HG03460 (cell line): ENCODE data around the gene ABI3BP.

Experiments
- ATAC-seq: cut with Tn5 transposase; IDR thresholded peaks from one replicate; pipeline ENCODE4 v1.9.1; 2021; ENCODE audit not compliant: unreplicated experiment

ABI3BP gene

DNA sequence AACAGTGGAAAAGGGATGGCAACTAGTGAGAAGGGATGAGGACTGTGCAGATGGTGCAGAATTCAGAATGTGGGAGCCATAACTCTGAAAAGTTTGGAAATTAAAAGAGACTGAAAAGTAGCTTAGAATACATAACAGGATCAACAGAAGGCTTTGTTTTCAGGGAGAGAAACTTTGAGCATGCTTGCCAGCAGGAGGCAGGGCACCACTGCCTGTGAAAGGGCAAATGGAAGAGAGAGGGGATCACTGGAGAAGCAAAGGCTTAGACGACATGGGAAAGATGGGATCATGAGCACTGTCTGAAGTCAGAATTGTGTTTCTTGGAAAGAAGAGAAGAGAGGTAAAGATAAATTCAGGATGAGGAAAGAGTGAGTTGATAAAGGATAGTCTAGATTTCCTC is 99.6 kb downstream of the ABI3BP start:
- no peak for ATAC-seq

DNA sequence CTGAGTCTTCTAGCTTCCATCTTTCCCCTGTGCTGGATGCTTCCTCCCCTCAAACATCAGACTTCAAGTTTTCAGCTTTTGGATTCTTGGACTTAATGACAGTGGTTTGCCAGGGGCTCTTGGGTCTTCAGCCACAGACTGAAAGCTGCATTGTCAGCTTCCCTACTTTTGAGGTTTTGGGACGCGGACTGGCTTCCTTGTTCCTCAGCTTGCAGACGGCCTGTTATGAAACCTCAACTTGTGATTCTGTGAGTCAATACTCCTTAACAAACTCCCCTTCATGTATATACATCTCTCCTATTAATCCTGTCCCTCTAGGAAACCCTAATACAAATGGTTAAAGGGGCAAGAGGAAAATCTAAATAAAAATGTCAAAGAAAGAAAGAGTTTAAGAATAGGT is 100.1 kb downstream of the ABI3BP start:
- ATAC-seq, result no peak

DNA sequence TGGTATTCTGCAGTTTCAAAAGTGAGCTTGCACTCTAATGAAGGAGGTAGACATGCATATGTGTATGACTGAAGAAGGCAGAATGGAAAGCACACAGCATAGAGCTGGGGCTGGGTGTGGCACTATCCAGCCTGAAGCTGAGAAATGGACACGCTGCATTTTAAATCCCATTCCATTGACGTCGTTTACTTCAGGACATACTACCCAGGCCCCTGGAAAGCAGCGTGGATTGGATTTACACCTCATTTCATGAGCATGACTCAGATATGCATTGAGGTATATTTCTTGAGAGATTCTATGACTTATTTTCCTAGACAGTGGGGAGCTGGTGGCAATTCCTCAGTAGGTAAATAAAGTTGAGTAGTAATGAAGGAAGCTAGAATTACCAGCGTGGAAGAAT is 101.4 kb downstream of the ABI3BP start:
- ATAC-seq, result no peak

DNA sequence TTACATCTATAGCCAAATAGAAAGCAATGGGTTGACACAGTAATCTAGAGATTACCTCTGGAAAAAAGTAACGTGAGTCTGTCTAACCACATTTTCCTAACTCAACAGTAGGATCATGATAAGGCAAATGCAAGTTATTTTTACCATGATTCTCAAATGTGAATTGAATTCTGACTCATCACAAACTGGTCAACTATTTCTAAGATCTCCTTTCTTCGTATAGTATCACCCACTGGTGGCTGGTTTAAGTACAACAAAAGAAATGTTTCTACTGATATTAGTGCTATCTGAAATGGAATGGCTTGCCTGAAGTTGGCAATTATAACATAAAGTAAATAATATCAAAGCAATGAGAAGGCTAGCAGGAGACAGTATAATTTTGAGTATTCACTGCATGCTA is 102.2 kb downstream of the ABI3BP start:
- no peak for ATAC-seq

DNA sequence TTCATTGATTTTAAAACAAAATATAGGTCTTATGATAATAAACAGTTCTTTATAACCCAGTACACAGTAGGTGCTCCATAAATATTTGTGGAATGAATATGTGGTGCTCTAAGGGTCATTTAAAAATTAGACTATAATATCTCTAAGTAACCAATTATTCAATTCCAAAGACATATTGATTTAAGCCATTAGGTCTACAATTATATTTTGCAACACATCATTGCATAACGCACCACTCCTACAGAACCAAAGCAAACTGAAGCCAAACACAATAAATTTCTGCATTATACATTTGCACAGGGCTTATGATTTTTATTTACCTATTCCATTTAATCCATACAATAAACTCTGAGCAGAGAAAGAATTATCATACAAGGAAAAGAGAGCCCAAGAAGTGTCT is 104.3 kb downstream of the ABI3BP start:
- ATAC-seq, result no peak

DNA sequence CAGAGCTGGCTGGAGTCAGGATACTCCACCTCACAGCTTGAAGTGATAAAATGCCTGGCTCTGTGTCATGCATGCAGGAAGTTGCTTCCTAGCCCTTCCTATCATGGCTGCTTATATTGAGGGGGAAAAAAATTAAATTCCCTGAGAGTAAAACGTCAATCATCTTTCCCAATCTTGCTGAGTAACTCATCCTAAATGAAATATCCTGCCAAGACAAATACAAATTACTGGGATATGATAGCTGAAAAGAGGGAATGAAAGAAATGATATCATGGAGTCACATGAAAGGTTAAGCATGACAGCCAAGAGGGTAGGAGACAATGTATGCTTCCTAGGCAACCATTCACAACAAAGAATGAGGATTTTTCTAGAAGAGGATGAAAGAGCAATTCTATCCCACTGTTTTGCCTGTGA is 110.6 kb downstream of the ABI3BP start:
- no peak for ATAC-seq

DNA sequence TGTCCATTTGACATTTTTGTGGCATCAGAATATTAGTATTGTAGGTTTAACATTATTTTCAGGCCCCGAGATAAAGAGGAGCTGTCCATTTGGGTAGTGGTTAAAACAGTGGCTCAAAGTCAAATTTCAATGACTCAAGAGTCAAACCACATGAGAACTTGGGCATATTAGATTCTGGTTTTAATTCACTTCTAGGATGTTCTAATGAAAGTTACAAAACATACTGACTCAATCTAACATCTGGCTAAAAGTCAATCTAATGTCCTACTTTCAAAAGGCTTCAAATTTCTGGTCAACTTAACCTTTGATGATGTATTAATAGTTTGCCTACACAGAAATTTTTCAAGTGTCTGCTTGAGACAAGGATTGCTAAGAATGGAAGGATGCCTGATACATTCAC is 112.4 kb downstream of the ABI3BP start:
- ATAC-seq, result no peak

DNA sequence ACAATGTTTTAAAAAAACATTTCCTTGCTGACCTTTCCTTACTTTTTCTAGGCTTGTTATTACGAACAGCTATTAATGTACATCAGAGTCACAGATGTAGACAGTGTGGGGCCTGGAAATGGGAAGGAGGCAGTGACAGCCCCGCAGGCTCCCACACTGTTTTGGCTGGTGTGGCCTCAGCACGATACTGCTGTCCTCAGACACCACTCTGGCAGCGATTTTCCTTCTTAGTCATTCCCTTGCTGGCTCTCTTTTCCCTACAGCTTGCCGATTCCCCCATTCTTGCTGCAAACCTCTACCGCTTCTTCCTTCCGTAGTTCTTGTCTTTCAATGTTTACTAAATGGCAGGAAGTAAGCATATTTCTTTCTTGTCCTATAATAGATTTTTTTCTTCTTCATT is 113.1 kb downstream of the ABI3BP start:
- no peak for ATAC-seq

DNA sequence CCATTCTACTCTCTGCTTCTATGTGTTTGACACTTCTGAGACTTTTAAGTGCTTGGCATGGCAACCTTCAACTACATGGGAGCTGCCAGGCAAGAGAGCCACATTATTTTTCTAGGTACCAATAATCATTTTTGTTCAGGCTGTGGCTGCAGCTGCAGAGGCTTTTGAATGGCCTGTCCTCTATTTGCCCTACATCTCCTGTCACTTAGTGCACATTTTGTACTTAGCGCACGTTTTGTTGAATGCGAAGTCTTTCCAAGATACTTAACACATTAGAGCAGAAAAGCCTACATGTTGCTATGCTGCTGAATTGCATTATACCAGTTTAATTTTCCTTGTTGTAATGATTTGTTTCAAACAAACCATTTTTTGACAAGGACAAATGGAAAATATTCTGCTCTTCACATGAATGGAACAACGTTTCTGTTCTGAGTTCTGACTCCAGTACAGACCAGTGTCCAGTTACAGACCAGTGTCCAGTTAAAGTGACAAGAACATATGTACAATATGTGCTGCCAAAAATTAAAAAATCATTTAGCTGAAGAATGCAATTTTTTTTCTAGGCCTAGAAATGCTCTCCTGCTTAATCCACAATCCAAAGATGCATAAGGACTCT is 113.9 kb downstream of the ABI3BP start:
- ATAC-seq, result no peak

DNA sequence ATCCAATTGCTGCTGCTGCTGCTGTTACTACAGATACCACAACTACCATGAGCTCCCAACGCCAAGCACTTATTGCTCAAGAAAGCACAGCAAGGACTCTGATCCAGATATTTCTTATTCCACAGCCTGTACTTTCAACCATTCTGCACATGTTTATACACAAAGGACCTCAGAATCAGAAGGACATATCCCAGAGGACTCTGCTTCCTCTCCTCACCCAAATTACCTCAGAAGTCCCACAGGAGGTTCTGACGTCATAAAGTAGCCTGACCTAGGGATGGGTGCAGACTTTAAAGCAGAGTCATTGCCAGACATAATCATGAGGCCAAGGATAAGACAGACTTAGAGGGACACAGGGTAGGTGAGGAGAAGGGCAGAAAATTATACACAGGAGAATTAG is 115.9 kb downstream of the ABI3BP start:
- no peak for ATAC-seq

DNA sequence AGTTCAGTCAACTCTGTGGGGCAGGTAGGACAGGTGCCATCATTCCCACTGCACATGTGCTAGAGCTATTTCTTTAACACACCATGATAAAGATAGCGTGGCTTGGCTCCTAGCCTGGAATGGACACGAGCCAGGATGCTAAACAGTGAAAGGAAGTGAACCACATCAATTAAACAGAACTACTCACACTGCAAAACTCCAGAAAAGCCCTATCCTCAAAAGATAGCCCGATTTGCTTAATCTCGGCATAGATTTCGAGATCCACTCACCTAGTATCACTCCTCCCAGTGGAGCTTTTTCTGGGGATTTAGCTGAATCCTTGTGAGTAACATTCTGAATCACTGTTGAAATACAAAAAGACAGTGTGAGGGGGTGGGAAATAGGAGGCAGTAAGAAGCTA is 118.0 kb downstream of the ABI3BP start:
- ATAC-seq, result no peak

DNA sequence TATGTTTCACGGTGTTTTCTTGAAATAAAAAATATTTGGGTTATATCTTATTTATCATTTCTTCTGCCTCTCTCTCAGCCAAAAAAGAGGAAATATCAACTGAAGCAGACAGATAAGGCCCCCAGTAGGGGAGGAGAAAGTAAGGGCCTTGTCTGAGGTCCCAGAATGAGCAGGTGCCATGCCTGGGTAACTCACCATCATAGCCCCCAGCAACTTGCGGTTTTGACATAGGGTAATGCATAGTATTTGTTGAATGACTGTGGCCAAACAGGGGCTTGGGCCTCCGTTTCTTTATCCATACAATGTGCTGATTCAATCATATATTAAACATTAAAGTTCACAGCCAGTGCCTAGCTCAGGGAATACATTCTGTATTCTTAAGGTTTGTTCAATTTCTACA is 119.6 kb downstream of the ABI3BP start:
- ATAC-seq, result no peak

DNA sequence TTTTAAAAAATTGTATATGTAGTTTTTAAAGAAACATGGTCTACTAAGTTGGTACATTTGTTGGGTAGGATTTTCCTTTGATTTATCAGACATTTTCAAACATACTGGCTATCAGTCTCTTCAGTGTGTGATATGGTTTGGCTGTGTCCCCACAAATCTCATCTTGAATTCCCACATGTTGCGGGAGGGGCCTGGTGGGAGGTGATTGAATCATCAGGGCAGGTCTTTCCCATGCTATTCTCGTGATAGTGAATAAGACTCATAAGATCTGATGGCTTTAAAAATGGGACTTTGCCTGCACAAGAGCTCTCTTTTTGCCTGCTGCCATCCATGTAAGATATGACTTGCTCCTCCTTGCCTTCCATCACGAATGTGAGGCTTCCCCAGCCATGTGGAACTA is 121.9 kb downstream of the ABI3BP start:
- no peak for ATAC-seq

DNA sequence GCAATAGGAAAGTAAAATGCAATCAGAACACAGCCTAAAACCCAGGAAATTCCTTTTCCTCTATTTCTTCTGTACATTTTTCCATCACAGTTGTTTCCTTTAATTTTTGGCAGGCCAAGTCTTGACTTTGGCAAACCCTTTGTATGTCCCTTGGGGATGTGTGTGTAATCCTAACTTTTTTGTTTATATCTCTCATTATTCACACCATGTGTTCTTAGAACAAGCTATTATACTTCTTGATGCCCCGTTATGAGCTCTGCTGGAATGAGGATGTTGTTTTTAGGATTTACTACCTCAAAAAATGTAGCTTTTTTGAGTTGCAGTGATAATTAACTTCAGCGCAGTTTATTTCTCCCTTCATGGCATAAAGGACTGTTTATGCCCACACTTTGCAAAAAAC is 123.4 kb downstream of the ABI3BP start:
- ATAC-seq, result no peak

DNA sequence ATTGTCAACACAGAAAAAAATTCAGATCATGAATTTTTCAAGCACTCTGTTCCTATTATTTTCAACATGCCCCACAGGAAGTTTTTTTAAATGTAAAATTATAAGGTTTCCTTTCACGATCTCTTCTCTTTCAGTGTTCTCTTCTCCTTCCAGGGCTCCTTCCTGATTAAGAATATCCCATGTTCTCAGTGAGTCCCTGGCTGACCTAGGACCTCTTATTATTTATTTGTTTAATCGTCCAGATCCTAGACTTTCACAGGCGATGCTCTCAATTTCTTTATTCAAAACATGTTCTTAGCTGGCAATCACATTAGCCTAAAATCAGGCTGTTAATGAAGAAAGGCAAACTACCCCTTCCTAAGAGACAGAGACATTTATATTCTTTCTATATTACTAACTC is 124.3 kb downstream of the ABI3BP start:
- no peak for ATAC-seq

DNA sequence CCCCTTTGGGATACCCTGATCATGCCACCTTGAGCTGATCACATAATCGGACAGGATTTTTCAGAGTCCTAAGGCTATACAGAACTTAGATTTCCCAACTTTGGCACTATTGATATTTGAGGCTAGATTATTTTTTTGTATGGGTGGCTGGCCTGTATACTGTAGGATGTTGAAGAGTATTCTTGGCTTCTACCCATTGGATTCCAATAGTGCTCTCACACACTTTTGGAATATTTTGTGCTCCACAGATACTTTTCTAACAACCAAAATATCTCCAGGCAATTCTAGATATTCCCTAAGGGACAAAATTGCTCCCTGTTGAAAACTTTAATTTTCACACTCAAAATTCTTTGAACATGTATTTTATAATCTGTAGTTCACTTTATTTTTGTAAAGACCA is 125.1 kb downstream of the ABI3BP start:
- ATAC-seq, result no peak

DNA sequence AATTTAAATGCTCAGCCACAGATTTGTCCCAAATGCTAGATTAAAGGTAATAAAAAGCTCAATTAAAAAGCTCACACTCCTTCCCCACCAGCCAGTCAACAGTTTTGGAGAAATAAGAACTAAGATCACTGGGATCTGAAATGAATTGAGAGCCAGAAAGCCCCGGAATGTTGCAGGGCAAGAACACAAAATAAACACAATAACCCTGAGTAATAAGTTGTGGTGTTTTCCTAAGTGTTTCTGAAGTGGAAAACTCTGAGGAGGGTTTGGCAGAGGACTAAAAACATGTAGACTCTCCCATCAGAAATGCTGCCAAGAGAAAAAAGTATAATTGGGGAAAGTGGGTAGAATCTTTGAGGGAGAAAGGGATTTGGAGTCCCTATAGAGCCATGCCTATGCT is 127.8 kb downstream of the ABI3BP start:
- ATAC-seq, result no peak

DNA sequence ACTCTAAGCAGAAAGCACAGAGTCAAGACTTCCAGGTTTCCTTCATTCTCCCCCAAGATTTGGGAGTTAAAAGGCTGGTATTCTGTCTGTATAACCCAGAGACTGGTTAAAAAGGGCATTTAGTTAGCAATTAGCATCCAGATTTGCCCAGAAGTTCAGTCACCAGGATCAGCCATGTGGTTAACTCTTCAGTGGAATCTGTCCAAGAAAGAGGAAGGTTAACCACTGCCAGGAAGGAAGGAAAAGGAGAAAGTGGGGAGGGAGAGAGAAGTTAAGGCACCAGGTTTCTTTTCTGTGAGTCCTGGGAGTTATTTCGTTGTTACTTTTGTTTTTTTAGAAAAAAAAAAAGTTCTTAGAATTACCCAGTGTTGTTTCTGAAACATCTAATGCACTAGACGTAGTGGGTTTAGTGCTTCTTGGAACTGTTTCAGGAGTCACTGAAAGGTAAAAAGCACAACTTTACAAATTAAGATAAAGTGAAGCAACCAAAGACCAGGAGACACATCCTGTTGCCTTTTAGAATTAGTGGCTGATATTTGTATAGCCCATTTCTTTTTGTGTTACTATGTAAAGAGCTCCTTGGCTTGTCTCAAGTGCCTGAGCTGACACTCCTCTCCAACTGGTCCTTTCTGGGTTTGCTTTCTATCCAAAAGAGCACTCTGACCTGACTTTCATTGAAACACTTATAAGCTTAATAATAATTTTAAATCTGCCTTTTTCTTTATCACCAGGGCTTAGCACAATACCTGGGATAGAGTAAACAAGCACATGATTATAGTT is 128.6 kb downstream of the ABI3BP start:
- no peak for ATAC-seq

DNA sequence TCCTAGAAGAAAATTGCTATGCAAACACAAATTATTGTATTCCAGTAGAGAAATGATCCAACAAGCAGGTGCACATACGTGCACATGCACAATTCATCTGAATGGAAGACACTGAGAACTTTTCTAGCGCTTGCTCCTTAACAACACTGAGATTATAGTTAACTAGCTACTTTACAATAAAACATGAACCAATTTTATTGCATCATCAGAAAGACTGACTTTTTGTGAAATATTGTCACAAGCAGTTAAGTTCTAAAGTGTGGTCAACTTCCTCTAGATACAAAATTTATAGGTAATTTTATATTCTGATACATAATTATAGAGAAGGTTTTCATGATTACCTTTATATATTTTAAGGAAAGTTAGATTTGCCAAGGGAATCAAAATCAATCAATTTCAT is 135.4 kb downstream of the ABI3BP start:
- no peak for ATAC-seq

DNA sequence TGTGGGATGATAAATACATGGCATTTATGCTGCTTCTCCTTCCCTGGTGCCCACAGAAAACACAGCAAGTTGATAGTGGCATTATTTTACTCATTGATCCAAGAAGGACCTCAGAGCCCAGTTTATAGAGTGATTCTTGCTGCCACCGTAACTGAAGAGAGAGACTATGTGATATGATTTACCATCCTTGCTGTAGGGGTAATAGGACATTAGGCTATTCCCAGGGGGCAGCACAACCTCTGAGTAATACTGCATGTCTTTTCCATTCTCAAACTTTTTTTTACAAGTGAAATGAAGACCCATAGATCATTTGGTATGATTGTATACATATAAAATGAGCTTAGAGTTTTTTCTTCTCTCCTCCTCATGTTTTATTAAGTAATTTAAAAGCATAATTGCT is 136.4 kb downstream of the ABI3BP start:
- ATAC-seq, result no peak

DNA sequence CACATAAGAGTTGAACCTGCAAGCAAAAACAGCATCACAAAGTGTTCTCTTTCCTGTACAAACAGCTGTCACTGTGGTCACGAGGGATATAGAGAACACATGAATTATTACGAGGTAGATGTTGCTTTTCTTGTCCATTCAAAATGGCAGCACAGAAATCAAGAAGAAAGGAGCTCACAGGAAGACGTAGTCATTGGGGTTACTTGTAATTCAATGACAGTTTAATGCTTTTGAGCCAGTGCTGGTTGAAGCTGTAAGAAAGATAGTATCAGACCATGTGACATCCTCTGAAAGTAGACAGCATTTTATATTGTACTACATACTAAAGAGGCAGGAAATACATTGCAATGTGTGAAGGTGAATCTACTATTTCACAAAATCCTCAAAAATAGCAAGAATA is 140.4 kb downstream of the ABI3BP start:
- ATAC-seq, result no peak

DNA sequence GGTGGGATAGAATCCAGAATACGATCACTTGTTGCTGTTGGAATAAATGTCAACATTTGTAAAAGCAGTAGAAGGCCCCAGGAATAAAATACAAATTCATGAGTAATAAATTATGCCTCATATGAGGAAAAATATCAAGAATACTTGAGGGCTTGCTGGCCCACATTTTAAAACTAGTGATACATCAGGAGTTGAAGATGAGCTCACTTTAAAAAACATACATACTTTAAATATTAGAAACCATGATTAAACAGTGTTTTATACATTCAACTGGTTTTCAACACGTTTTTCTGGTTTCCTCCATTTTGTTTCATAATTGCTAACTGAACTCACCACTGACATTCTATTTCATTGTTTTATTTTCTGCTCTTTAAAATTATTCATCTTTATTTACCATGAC is 142.5 kb downstream of the ABI3BP start:
- ATAC-seq, result no peak

DNA sequence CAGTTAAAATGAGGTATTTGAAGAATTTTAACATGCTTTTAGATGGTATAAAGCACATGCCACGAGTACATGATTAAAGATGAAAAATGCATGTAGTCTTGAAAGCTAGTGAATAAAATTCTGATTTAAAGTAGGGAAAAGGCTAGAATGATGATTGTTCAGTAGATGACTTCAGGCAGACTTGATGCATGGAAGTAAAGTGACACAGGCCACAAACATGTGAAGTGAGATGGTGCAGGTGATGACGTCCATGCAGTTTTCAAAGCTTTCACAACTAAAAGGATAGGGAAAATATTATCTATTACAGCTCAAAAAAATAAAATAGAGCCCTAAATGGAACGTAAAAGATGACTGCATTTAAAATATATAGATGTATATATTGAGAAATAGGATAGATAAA is 143.1 kb downstream of the ABI3BP start:
- ATAC-seq, result no peak
